Measurements from ENCODE around the gene SLC5A9. TPM values are rescaled to one million over a fixed set of nuclear protein-coding genes. Genes with fewer than 3 reads are reported as not detected.

Gene SLC5A9
- total and polyA plus RNA-seq, 2 experiments from 2014 or later, result 20.9 to 26.5 TPM

- WGBS (ENCODE audit: low lambda C conversion rate, missing lambda C conversion rate), result 100% methylated on average over 1 of the region's 1 CpG
- H3K9me3 ChIP-seq (ENCODE audit: low read depth), result no peaks in the 10 kb centered on the region
Measured at GRCh38 chr1:48258106-48258505, 35.6 kb downstream of the SLC5A9 start.

DNA sequence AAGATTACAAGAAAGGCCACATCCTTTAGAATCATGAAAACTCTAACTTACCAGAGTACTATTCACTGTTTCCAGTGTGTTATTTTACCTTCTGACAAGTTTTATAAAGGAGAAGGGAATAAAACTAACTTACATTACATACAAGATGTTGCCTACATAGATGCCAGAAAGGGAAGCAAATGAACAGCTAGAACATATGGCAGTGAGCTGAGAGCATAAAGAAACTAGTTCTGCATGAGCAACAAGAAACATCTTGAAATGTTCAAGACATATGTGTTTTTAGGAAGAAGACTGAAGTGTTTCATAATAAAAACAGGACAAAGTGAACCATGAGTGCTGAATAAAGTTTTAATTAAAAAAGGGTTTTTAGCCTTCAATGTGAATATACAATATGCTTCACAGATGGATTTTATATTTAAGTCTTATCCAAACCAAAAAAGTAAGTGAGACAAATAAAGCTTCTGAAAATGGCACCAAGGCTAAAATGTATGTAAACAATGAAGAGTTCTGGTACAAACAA, 39.4 kb downstream of the SLC5A9 start:
- Histone ChIP-seq H4K20me1 (ENCODE audit: insufficient read depth, poor library complexity, severe bottlenecking) (no peaks in the 10 kb centered on the region), H3K36me3 (replicated peaks; ENCODE audit: insufficient read depth, low read depth) (no peaks in the 10 kb centered on the region), H3K79me2 (no peaks in the 10 kb centered on the region), H3K9me2 (replicated peaks; ENCODE audit: insufficient read depth) (no peaks in the 10 kb centered on the region), H3K9me3 (ENCODE audit: low read depth) (no peaks in the 10 kb centered on the region), H3K4me1 (ENCODE audit: insufficient read depth) (no peaks in the 10 kb centered on the region), H3K27me3 (no peaks in the 10 kb centered on the region), H2AFZ (no peak overlapping the region), H3K4me2 (no peak overlapping the region), H3K4me3 (no peak overlapping the region), H3K27ac (no peak overlapping the region)
- TF ChIP-seq, protein P1, sequence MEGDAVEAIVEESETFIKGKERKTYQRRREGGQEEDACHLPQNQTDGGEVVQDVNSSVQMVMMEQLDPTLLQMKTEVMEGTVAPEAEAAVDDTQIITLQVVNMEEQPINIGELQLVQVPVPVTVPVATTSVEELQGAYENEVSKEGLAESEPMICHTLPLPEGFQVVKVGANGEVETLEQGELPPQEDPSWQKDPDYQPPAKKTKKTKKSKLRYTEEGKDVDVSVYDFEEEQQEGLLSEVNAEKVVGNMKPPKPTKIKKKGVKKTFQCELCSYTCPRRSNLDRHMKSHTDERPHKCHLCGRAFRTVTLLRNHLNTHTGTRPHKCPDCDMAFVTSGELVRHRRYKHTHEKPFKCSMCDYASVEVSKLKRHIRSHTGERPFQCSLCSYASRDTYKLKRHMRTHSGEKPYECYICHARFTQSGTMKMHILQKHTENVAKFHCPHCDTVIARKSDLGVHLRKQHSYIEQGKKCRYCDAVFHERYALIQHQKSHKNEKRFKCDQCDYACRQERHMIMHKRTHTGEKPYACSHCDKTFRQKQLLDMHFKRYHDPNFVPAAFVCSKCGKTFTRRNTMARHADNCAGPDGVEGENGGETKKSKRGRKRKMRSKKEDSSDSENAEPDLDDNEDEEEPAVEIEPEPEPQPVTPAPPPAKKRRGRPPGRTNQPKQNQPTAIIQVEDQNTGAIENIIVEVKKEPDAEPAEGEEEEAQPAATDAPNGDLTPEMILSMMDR (IDR thresholded peaks at IDR 0.05; ENCODE audit: poor library complexity), result no peak
- TF ChIP-seq EZH2 (IDR thresholded peaks at IDR 0.05; ENCODE audit: borderline replicate concordance) (no peak), EZH2phosphoT487 (IDR thresholded peaks at IDR 0.05; ENCODE audit: low read depth, severe bottlenecking, unreplicated experiment) (no peak)
- no peak for DNase-seq (ENCODE audit: low spot score)

More at GRCh38 chr1:48258106-48258505, 35.6 kb downstream of the SLC5A9 start:
- H4K20me1 ChIP-seq (ENCODE audit: insufficient read depth, poor library complexity, severe bottlenecking), result no peaks in the 10 kb centered on the region
- H3K27ac ChIP-seq, result no peak overlapping the region
- H3K4me2 ChIP-seq, result no peak overlapping the region
- TF ChIP-seq, protein P1 (IDR thresholded peaks at IDR 0.05; ENCODE audit: poor library complexity), result no peak
- TF ChIP-seq EZH2phosphoT487 (IDR thresholded peaks at IDR 0.05; ENCODE audit: low read depth, severe bottlenecking, unreplicated experiment), result no peak
- TF ChIP-seq EZH2 (IDR thresholded peaks at IDR 0.05; ENCODE audit: borderline replicate concordance), result no peak
- no peaks in the 10 kb centered on the region for H3K27me3 ChIP-seq
- H3K79me2 ChIP-seq, result no peaks in the 10 kb centered on the region
- H3K9me2 ChIP-seq (replicated peaks; ENCODE audit: insufficient read depth), result no peaks in the 10 kb centered on the region
- no peaks in the 10 kb centered on the region for H3K36me3 ChIP-seq (replicated peaks; ENCODE audit: insufficient read depth, low read depth)
- no peaks in the 10 kb centered on the region for H3K4me1 ChIP-seq (ENCODE audit: insufficient read depth)
- no peak for DNase-seq (ENCODE audit: low spot score)
- no peak overlapping the region for H3K4me3 ChIP-seq
- no peak overlapping the region for H2AFZ ChIP-seq

GRCh38 chr1:48263041-48263440, 40.5 kb downstream of the SLC5A9 start:
- 65% methylated on average over 1 of the region's 1 CpG for WGBS (ENCODE audit: low lambda C conversion rate, missing lambda C conversion rate)
- no peak for TF ChIP-seq EZH2phosphoT487 (IDR thresholded peaks at IDR 0.05; ENCODE audit: low read depth, severe bottlenecking, unreplicated experiment)
- TF ChIP-seq, protein P1 (IDR thresholded peaks at IDR 0.05; ENCODE audit: poor library complexity), result no peak
- TF ChIP-seq EZH2 (IDR thresholded peaks at IDR 0.05; ENCODE audit: borderline replicate concordance), result no peak

More at GRCh38 chr1:48263041-48263440, 40.5 kb downstream of the SLC5A9 start:
- Histone ChIP-seq H3K4me1 (ENCODE audit: insufficient read depth) (no peaks in the 10 kb centered on the region), H3K79me2 (no peaks in the 10 kb centered on the region), H4K20me1 (ENCODE audit: insufficient read depth, poor library complexity, severe bottlenecking) (no peaks in the 10 kb centered on the region), H3K27ac (no peak overlapping the region), H3K9me3 (ENCODE audit: low read depth) (no peaks in the 10 kb centered on the region), H3K4me3 (no peak overlapping the region), H3K36me3 (replicated peaks; ENCODE audit: insufficient read depth, low read depth) (no peaks in the 10 kb centered on the region), H3K27me3 (no peaks in the 10 kb centered on the region), H2AFZ (no peak overlapping the region), H3K9me2 (replicated peaks; ENCODE audit: insufficient read depth) (no peaks in the 10 kb centered on the region), H3K4me2 (no peak overlapping the region)
- DNase-seq (ENCODE audit: low spot score), result no peak

All from hepatocyte (in vitro differentiated cells).